PC-3 (cell line): ENCODE measurements around the gene AXL. TPM values are rescaled to one million over a fixed set of nuclear protein-coding genes. Genes with fewer than 3 reads are reported as not detected.

Source experiments
- ATAC-seq: fragments of 200-7000 bp; cut with Tn5 transposase; 2 replicates; pipeline ENCODE4 v1.9.1; 2020; ENCODE audit warnings: mild to moderate bottlenecking, moderate library complexity
- BruUV-seq: library from RNA; stranded (reverse); fragments of 400-500 nt; replicated peaks from 2 replicates; lab custom pipeline; 2021; lab: Mats Ljungman, UMichigan
- CTCF ChIA-PET: fragments of 300-600 bp; sonication (Branson Sonifier 250); formaldehyde crosslinking; loops from one replicate; lab custom pipeline; 2022; ENCODE audit warnings: antibody characterized with exemption; lab: Charles Lee
- POLR2A ChIA-PET: fragments of 300-600 bp; sonication (Branson Sonifier 250); formaldehyde crosslinking; loops from one replicate; lab custom pipeline; 2022; ENCODE audit warnings: antibody characterized with exemption; ENCODE audit not compliant: unreplicated experiment; lab: Charles Lee
- DNase-seq: peaks from one replicate; pipeline ENCODE4 v3.0.0-alpha.2; 2015
- H2AFZ ChIP-seq: fragments of 300-600 bp; sonication (generic); 2 replicates; pipeline ENCODE4 v1.6.0; 2016; ENCODE audit warnings: antibody characterized with exemption, low read length
- H3F3A ChIP-seq: fragments of 300-600 bp; sonication (generic); one replicate; pipeline ENCODE4 v1.6.0; 2017; ENCODE audit warnings: antibody characterized with exemption, low read length, control low read depth, mild to moderate bottlenecking; ENCODE audit not compliant: unreplicated experiment
- H3K27ac ChIP-seq: fragments of 300-600 bp; sonication (generic); 2 replicates; pipeline ENCODE4 v1.5.1; 2016; ENCODE audit warnings: mild to moderate bottlenecking, low read length
- H3K27me3 ChIP-seq: fragments of 300-600 bp; sonication (generic); 2 replicates; pipeline ENCODE4 v1.6.1; 2016; ENCODE audit warnings: low read length, mixed read lengths
- H3K36me3 ChIP-seq: fragments of 300-600 bp; sonication (generic); 2 replicates; pipeline ENCODE4 v1.6.1; 2016; ENCODE audit warnings: low read depth, mixed run types, low read length, mixed read lengths
- H3K4me1 ChIP-seq: fragments of 300-600 bp; sonication (generic); 2 replicates; pipeline ENCODE4 v1.5.1; 2016; ENCODE audit warnings: low read length; ENCODE audit not compliant: insufficient read depth
- H3K4me2 ChIP-seq: fragments of 300-600 bp; sonication (generic); 2 replicates; pipeline ENCODE4 v1.6.0; 2016; ENCODE audit warnings: low read length
- H3K4me3 ChIP-seq: fragments of 300-600 bp; sonication (generic); 2 replicates; pipeline ENCODE4 v1.5.1; 2016; ENCODE audit warnings: mild to moderate bottlenecking, low read length, mixed read lengths
- H3K79me2 ChIP-seq: fragments of 300-600 bp; sonication (generic); 2 replicates; pipeline ENCODE4 v1.6.1; 2017; ENCODE audit warnings: low read length, mixed read lengths
- H3K9ac ChIP-seq: fragments of 300-600 bp; sonication (generic); 2 replicates; pipeline ENCODE4 v1.6.0; 2016; ENCODE audit warnings: mild to moderate bottlenecking, low read length
- H3K9me2 ChIP-seq: fragments of 300-600 bp; sonication (generic); replicated peaks from 2 replicates; pipeline ENCODE4 v1.6.1; 2016; ENCODE audit warnings: mixed run types, low read length, mixed read lengths
- H3K9me3 ChIP-seq: fragments of 300-600 bp; sonication (generic); 2 replicates; pipeline ENCODE4 v1.6.1; 2016; ENCODE audit warnings: low read length, mixed read lengths
- H4K20me1 ChIP-seq: fragments of 300-600 bp; sonication (generic); 2 replicates; pipeline ENCODE4 v1.6.1; 2016; ENCODE audit warnings: low read length, mixed read lengths
- EZH2 ChIP-seq: fragments of 300-600 bp; sonication (generic); IDR thresholded peaks from one replicate; pipeline ENCODE4 v1.6.1; 2017; ENCODE audit warnings: antibody characterized with exemption, mild to moderate bottlenecking, low read length; ENCODE audit not compliant: unreplicated experiment
- EZH2phosphoT487 ChIP-seq: fragments of 300-600 bp; sonication (generic); IDR thresholded peaks from 2 replicates; pipeline ENCODE4 v1.6.1; 2018; ENCODE audit warnings: mild to moderate bottlenecking, antibody characterized with exemption, low read length, borderline replicate concordance
- intact Hi-C: fragments of 100-400 bp; cut with micrococcal nuclease; formaldehyde crosslinking; loops from 2 replicates; pipeline ENCODE4 v1.9.0; 2023
- total RNA-seq: library from RNA; depleted of rRNA; stranded (reverse); fragments of >200 nt; gene quantifications from 2 replicates; pipeline ENCODE4 v1.2.3, GENCODE V29; 2014
- TF ChIP-seq, protein P1 (sequence below): fragments of 300-600 bp; sonication (generic); conservative IDR thresholded peaks from 2 replicates; pipeline ENCODE4 v1.5.1; 2017; ENCODE audit warnings: antibody characterized with exemption, low read depth, mild to moderate bottlenecking, low read length

AXL gene
- total RNA-seq, 1 experiment from 2014 or later: 172 TPM

GRCh38 chr19:41309180-41310032 lies 90.4 kb downstream of the AXL start:
- CTCF ChIA-PET: interaction anchor here (1.8 kb wide), 1 partner anchor 43 kb away, joined by 6 read pairs; no protein-coding TSS in a partner anchor
- no peaks in the 10 kb centered on the region for H4K20me1 ChIP-seq
- H3K9me3 ChIP-seq: no peaks in the 10 kb centered on the region
- H2AFZ ChIP-seq: peak overlapping the region; percentile 85
- BruUV-seq: TSS peak; percentile 66
- H3K4me1 ChIP-seq: peaks cover 10% of the 10 kb centered on the region; the same call in 1 of the 2 replicates
- peaks cover 14% of the 10 kb centered on the region; the same call in 1 of the 2 replicates for H3K36me3 ChIP-seq
- H3K79me2 ChIP-seq: peaks cover 31% of the 10 kb centered on the region
- no peaks in the 10 kb centered on the region for H3F3A ChIP-seq
- DNase-seq: peak; percentile 12
- intact Hi-C loops: loop anchor here (2.0 kb wide), 2 partner anchors 45 to 105 kb away; partner anchors contain the start of gene HNRNPUL1
- H3K27me3 ChIP-seq: no peaks in the 10 kb centered on the region
- POLR2A ChIA-PET: no interaction called here
- peak; percentile 13 for ATAC-seq
- TF ChIP-seq, protein P1, sequence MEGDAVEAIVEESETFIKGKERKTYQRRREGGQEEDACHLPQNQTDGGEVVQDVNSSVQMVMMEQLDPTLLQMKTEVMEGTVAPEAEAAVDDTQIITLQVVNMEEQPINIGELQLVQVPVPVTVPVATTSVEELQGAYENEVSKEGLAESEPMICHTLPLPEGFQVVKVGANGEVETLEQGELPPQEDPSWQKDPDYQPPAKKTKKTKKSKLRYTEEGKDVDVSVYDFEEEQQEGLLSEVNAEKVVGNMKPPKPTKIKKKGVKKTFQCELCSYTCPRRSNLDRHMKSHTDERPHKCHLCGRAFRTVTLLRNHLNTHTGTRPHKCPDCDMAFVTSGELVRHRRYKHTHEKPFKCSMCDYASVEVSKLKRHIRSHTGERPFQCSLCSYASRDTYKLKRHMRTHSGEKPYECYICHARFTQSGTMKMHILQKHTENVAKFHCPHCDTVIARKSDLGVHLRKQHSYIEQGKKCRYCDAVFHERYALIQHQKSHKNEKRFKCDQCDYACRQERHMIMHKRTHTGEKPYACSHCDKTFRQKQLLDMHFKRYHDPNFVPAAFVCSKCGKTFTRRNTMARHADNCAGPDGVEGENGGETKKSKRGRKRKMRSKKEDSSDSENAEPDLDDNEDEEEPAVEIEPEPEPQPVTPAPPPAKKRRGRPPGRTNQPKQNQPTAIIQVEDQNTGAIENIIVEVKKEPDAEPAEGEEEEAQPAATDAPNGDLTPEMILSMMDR: no peak
- no peak for TF ChIP-seq EZH2
- TF ChIP-seq EZH2phosphoT487: no peak
- H3K4me3 ChIP-seq: peak overlapping the region; percentile 76
- peak overlapping the region; percentile 94 for H3K9ac ChIP-seq
- no peaks in the 10 kb centered on the region for H3K9me2 ChIP-seq
- H3K4me2 ChIP-seq: peak overlapping the region; percentile 96
- H3K27ac ChIP-seq: peak overlapping the region; percentile 86

DNA sequence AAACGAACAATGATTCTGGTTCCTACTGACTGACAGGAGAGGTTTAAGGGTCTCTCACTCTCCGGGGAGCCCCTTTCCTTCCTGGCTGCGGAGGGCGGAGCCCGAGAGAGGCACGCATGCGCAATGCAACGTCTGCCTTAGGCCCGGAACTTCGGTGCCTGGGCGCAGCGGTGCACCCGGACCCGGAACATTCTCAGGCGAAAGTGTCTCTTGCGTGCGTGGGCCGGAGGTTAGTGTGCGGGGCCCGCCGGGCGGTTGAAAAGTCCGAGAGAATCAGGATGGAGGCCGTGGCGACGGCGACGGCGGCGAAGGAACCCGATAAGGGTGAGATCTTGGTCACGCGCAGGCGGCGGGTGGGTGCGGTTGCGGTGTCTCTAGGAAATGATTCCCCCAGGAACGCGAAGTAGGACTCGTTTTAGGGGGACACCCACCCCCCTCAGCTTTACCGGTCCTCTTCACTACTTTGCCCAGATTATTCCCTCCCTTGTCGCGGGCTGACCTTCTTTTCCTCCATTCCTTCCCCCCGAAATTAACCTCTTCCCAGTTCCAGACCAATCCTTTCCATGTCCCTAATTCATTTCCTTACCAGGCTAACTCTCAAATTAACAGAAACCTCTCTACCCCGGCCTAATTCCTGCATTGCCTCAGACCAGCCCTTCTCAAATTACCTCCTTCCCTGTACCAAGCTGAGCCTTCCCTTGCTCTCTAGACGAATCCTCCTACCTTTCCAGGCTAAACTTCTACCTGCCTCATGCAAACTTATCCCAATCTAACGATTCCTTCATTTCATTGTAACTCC lies 91.2 kb downstream of the AXL start, which contains the start of gene CCDC97:
CCDC97 (plus strand) TSS at position 140 of the 799 bp plus-strand sequence; CDS start at position 279, 139 bp downstream.
- peak within 1 kb of the TSS; percentile 86 for H3K27ac ChIP-seq
- H3K4me2 ChIP-seq: peak within 1 kb of the TSS; percentile 96
- no peaks in the 10 kb centered on the region for H4K20me1 ChIP-seq
- H3K27me3 ChIP-seq: no peaks in the 10 kb centered on the region
- TF ChIP-seq EZH2phosphoT487 (no peak), EZH2 (no peak)
- TF ChIP-seq, protein P1: no peak
- BruUV-seq: TSS peak; percentile 63
- no peaks in the 10 kb centered on the region for H3K9me3 ChIP-seq
- peak within 1 kb of the TSS; percentile 94 for H3K9ac ChIP-seq
- no peaks in the 10 kb centered on the region for H3F3A ChIP-seq
- intact Hi-C loops: loop anchor here (2.0 kb wide), 1 partner anchor 45 kb away; the partner anchor contains the start of gene HNRNPUL1
- peaks cover 10% of the 10 kb centered on the region; the same call in 1 of the 2 replicates for H3K4me1 ChIP-seq
- peaks cover 31% of the 10 kb centered on the region for H3K79me2 ChIP-seq
- peak; percentile 59 for ATAC-seq
- peak; percentile 78 for DNase-seq
- CTCF ChIA-PET: interaction anchor here (0.6 to 1.8 kb wide), 2 partner anchors 43 to 98 kb away, joined by 5 to 6 read pairs; no protein-coding TSS in a partner anchor
- peaks cover 6% of the 10 kb centered on the region; the same call in 1 of the 2 replicates for H3K36me3 ChIP-seq
- peak within 1 kb of the TSS; percentile 76 for H3K4me3 ChIP-seq
- no peaks in the 10 kb centered on the region for H3K9me2 ChIP-seq
- POLR2A ChIA-PET: no interaction called here
- H2AFZ ChIP-seq: peak within 1 kb of the TSS; percentile 85
